Aorta (tissue), 5 donors: ENCODE measurements around the gene NKAIN2. TPM values are rescaled to one million over a fixed set of nuclear protein-coding genes. Genes with fewer than 3 reads are reported as not detected.
"Not testable (repeated sequence)": the region's sequence is repeated elsewhere in the genome, so short reads cannot be mapped to it uniquely, and the experiment has no call there.

Experiments used
- ATAC-seq: fragments of 200-7000 bp; cut with Tn5 transposase; one replicate; pipeline ENCODE4 v1.9.1; 2022; ENCODE audit warnings: moderate library complexity; ENCODE audit not compliant: low FRiP score
- DNase-seq, 2 donors: peaks; one replicate each; pipeline ENCODE4 v3.0.0-alpha.2; 2020
- H3K27ac ChIP-seq, 2 donors: one replicate each; pipeline ENCODE4 v1.5.1; 2013; ENCODE audit warnings: low read length in 2 of 2, mild to moderate bottlenecking in 2 of 2, moderate library complexity in 2 of 2, control low read depth in 1 of 2, inconsistent platforms in 1 of 2, low read depth in 1 of 2
- H3K27me3 ChIP-seq, 2 donors: one replicate each; pipeline ENCODE4 v1.6.1; 2013; ENCODE audit warnings: control low read depth in 1 of 2, low read length in 1 of 2, mild to moderate bottlenecking in 1 of 2, moderate library complexity in 1 of 2; ENCODE audit not compliant: insufficient read depth in 2 of 2, control insufficient read depth in 1 of 2
- H3K36me3 ChIP-seq, 2 donors: one replicate each; pipeline ENCODE4 v1.6.1; 2013; ENCODE audit warnings: control low read depth in 1 of 2, low read length in 1 of 2, mild to moderate bottlenecking in 1 of 2; ENCODE audit not compliant: insufficient read depth in 2 of 2, control insufficient read depth in 1 of 2
- H3K4me1 ChIP-seq, 2 donors: one replicate each; pipeline ENCODE4 v1.6.1; 2013; ENCODE audit warnings: low read length in 2 of 2, control low read depth in 1 of 2, mild to moderate bottlenecking in 1 of 2, moderate library complexity in 1 of 2; ENCODE audit not compliant: insufficient read depth in 2 of 2, control insufficient read depth in 1 of 2
- H3K4me3 ChIP-seq, 2 donors: one replicate each; pipeline ENCODE4 v1.5.1; 2013; ENCODE audit warnings: low read length in 2 of 2, control low read depth in 1 of 2, mild to moderate bottlenecking in 1 of 2
- H3K9me3 ChIP-seq: one replicate; pipeline ENCODE4 v1.6.1; 2013; ENCODE audit warnings: mild to moderate bottlenecking, low read length; ENCODE audit not compliant: control insufficient read depth
- WGBS, 2 donors: extraction: QIAGEN DNeasy Blood & Tissue Kit; methylation state at CpG; one replicate each; pipeline ENCODE4 v1.1.7; 2013; 5-methylcytosine and 5-hydroxymethylcytosine counted together
- intact Hi-C, 2 donors: fragments of 100-400 bp; cut with DNase I; formaldehyde crosslinking; loops; one replicate each; pipeline versions ENCODE4 v1.14.2 to v1.15.0; 2022
- polyA plus RNA-seq, 2 donors: library from polyadenylated mRNA; stranded (reverse); fragments of 200-250 nt; gene quantifications; one replicate each; pipeline ENCODE4 v1.2.3, GENCODE V29; 2013
- total RNA-seq, 2 donors: library from RNA; stranded (reverse); fragmentation: NEBNext Ultra II Directional; extraction: Animal tissue kit (Norgen Biotek cat#: 25700); gene quantifications; one replicate each; pipeline ENCODE4 v1.2.1, GENCODE V29; 2021
- donor health status: healthy with polysubstance abuse.
- donor health status: Bipolar disorder and iron deficiency.
- donor health status: DM: no; HTN: no; CAD: no.
- donor health status: DM: no; HTN: no; CAD: no.
- donor health status: DM: yes; HTN: yes; CAD: no.

Gene NKAIN2
- total and polyA plus RNA-seq, 4 donors = 1.4 to 1.9 TPM; not detected in 2

GRCh38 chr6:124330197-124330596 is 526.5 kb downstream of the NKAIN2 start:
- DNase-seq = no peak
- intact Hi-C loops = no loop called here
- ATAC-seq = no peak
- Histone ChIP-seq H3K4me3 (no peak overlapping the region), H3K27me3 (peaks cover 0 to 1% of the 10 kb centered on the region in 2 donors), H3K4me1 (no peaks in the 10 kb centered on the region), H3K27ac (no peak overlapping the region), H3K36me3 (no peaks in the 10 kb centered on the region), H3K9me3 (peaks cover 6% of the 10 kb centered on the region)
- WGBS, 2 donors = 68 to 70% methylated on average over 1 of the region's 1 CpG

GRCh38 chr6:124334359-124334758 is 530.7 kb downstream of the NKAIN2 start:
- peaks cover 4% of the 10 kb centered on the region for H3K9me3 ChIP-seq
- 52 to 76% methylated on average over 4 of the region's 4 CpGs for WGBS, 2 donors
- no peak for DNase-seq
- H3K27me3 ChIP-seq = peaks cover 0 to 1% of the 10 kb centered on the region in 2 donors
- no peak overlapping the region for H3K27ac ChIP-seq
- H3K4me1 ChIP-seq = no peaks in the 10 kb centered on the region
- intact Hi-C loops = no loop called here
- no peak overlapping the region for H3K4me3 ChIP-seq
- no peak for ATAC-seq
- H3K36me3 ChIP-seq = no peaks in the 10 kb centered on the region

GRCh38 chr6:124339610-124340334 is 536.1 kb downstream of the NKAIN2 start:
- 87 to 91% methylated on average over 5 of the region's 5 CpGs for WGBS, 2 donors
- no peak overlapping the region for H3K4me3 ChIP-seq
- no peak overlapping the region for H3K27ac ChIP-seq
- no peaks in the 10 kb centered on the region for H3K27me3 ChIP-seq
- DNase-seq = no peak
- no peaks in the 10 kb centered on the region for H3K9me3 ChIP-seq
- H3K36me3 ChIP-seq = no peaks in the 10 kb centered on the region
- ATAC-seq = no peak
- H3K4me1 ChIP-seq = no peaks in the 10 kb centered on the region
- intact Hi-C loops = no loop called here

GRCh38 chr6:124348339-124348738 is 544.7 kb downstream of the NKAIN2 start:
- H3K9me3 ChIP-seq, H3K4me1 ChIP-seq, H3K27ac ChIP-seq, H3K36me3 ChIP-seq, H3K27me3 ChIP-seq, DNase-seq, ATAC-seq, H3K4me3 ChIP-seq, intact Hi-C loops: not testable (repeated sequence)
- 89 to 98% methylated on average over 5 to 6 of the region's 6 CpGs for WGBS, 2 donors

- DNase-seq (no peak), ATAC-seq (no peak)
- Histone ChIP-seq H3K27ac (no peak overlapping the region), H3K27me3 (no peaks in the 10 kb centered on the region), H3K4me1 (no peaks in the 10 kb centered on the region), H3K36me3 (no peaks in the 10 kb centered on the region), H3K9me3 (no peaks in the 10 kb centered on the region), H3K4me3 (no peak overlapping the region)
- 76 to 77% methylated on average over 4 of the region's 4 CpGs for WGBS, 2 donors
- intact Hi-C loops = no loop called here
These were observed 551.5 kb downstream of the NKAIN2 start for GRCh38 chr6:124355146-124355545.

- H3K27ac ChIP-seq = no peak overlapping the region
- intact Hi-C loops = no loop called here
- H3K36me3 ChIP-seq = no peaks in the 10 kb centered on the region
- ATAC-seq (no peak), DNase-seq (no peak)
- H3K9me3 ChIP-seq = no peaks in the 10 kb centered on the region
- H3K4me1 ChIP-seq = no peaks in the 10 kb centered on the region
- WGBS, 2 donors = 34 to 45% methylated on average over 5 of the region's 5 CpGs
- H3K4me3 ChIP-seq = no peak overlapping the region
- H3K27me3 ChIP-seq = no peaks in the 10 kb centered on the region
These were observed 552.7 kb downstream of the NKAIN2 start for GRCh38 chr6:124356276-124356810.

GRCh38 chr6:124356811-124357210 is 553.1 kb downstream of the NKAIN2 start:
- Histone ChIP-seq H3K36me3 (no peaks in the 10 kb centered on the region), H3K4me3 (no peak overlapping the region), H3K27me3 (no peaks in the 10 kb centered on the region), H3K27ac (no peak overlapping the region), H3K4me1 (no peaks in the 10 kb centered on the region), H3K9me3 (no peaks in the 10 kb centered on the region)
- no peak for ATAC-seq
- 85 to 91% methylated on average over 1 of the region's 1 CpG for WGBS, 2 donors
- intact Hi-C loops = no loop called here
- no peak for DNase-seq

- intact Hi-C loops = no loop called here
- Histone ChIP-seq H3K27ac (no peak overlapping the region), H3K4me1 (no peaks in the 10 kb centered on the region), H3K4me3 (no peak overlapping the region), H3K9me3 (no peaks in the 10 kb centered on the region), H3K27me3 (no peaks in the 10 kb centered on the region), H3K36me3 (no peaks in the 10 kb centered on the region)
- DNase-seq = no peak
- ATAC-seq = no peak
These were observed 564.5 kb downstream of the NKAIN2 start for GRCh38 chr6:124368131-124368530.

GRCh38 chr6:124371974-124372475 is 568.4 kb downstream of the NKAIN2 start:
- WGBS, 2 donors = 9 to 17% methylated on average over 2 of the region's 2 CpGs
- no peaks in the 10 kb centered on the region for H3K4me1 ChIP-seq
- no peaks in the 10 kb centered on the region for H3K36me3 ChIP-seq
- intact Hi-C loops = no loop called here
- DNase-seq (no peak), ATAC-seq (no peak)
- H3K4me3 ChIP-seq = no peak overlapping the region
- no peaks in the 10 kb centered on the region for H3K27me3 ChIP-seq
- H3K27ac ChIP-seq = no peak overlapping the region
- no peaks in the 10 kb centered on the region for H3K9me3 ChIP-seq
